Heart right ventricle (tissue), 16 donors: ENCODE data around the gene RNU7-1. TPM values are rescaled to one million over a fixed set of nuclear protein-coding genes. Genes with fewer than 3 reads are reported as not detected.
A peak's percentile ranks its signal among the peaks of the same experiment; 100 is the strongest.

Experiments
- ATAC-seq, 8 donors: fragments of 200-7000 bp; cut with Tn5 transposase; one replicate each; pipeline ENCODE4 v1.9.1; 2020; ENCODE audit warnings: mild to moderate bottlenecking in 8 of 8, moderate library complexity in 8 of 8, moderate number of reproducible peaks in 1 of 8
- DNase-seq, 2 donors: peaks; one replicate each; pipeline ENCODE4 v3.0.0-alpha.2; 2020
- H3K27ac ChIP-seq, 10 donors: fragments of 200-600 bp; sonication (generic) in 2 of 10; one replicate each; pipeline versions ENCODE4 v1.5.0 to v1.8.0; 2020 to 2022; ENCODE audit warnings: mild to moderate bottlenecking in 3 of 10
- H3K27me3 ChIP-seq, 7 donors: fragments of 200-600 bp; one replicate each; pipeline ENCODE4 v1.8.0; 2021 to 2022; ENCODE audit warnings: mild to moderate bottlenecking in 2 of 7
- H3K36me3 ChIP-seq, 9 donors: fragments of 200-600 bp; sonication (generic) in 1 of 9; one replicate each; pipeline versions ENCODE4 v1.5.0 to v1.8.0; 2020 to 2022; ENCODE audit warnings: mild to moderate bottlenecking in 2 of 9
- H3K4me1 ChIP-seq, 9 donors: fragments of 200-600 bp; sonication (generic) in 1 of 9; one replicate each; pipeline versions ENCODE4 v1.5.0 to v1.8.0; 2020 to 2022; ENCODE audit warnings: mild to moderate bottlenecking in 4 of 9
- H3K4me3 ChIP-seq, 10 donors: fragments of 200-600 bp; sonication (generic) in 2 of 10; one replicate each; pipeline versions ENCODE4 v1.5.0 to v1.8.0; 2020 to 2022; ENCODE audit warnings: mild to moderate bottlenecking in 7 of 10, moderate library complexity in 2 of 10
- H3K9me3 ChIP-seq, 11 donors: fragments of 200-600 bp in 10 of 11; sonication (generic) in 2 of 11; one replicate each; pipeline versions ENCODE4 v1.5.0 to v1.8.0; 2013 to 2022; ENCODE audit warnings: mild to moderate bottlenecking in 2 of 11, control low read depth in 1 of 11, moderate library complexity in 1 of 11
- WGBS, 2 donors: extraction: QIAGEN DNeasy Blood & Tissue Kit; methylation state at CpG; one replicate each; pipeline ENCODE4 v1.1.7; 2013; ENCODE audit warnings: inconsistent platforms in 1 of 2; 5-methylcytosine and 5-hydroxymethylcytosine counted together
- intact Hi-C, 10 donors: fragments of 100-400 bp; cut with DNase I; formaldehyde crosslinking; loops; one replicate each; pipeline versions ENCODE4 v1.11.1 to v1.14.2; 2022
- polyA plus RNA-seq, 2 donors: library from polyadenylated mRNA; stranded (reverse); fragments of 200-250 nt; gene quantifications; one replicate each; pipeline ENCODE4 v1.2.3, GENCODE V29; 2013
- total RNA-seq, 10 donors: library from RNA; stranded (reverse); fragmentation: NEBNext Ultra II Directional in 3 of 10; extraction: Animal tissue kit (Norgen Biotek cat#: 25700) in 3 of 10; gene quantifications; one replicate each; pipeline versions ENCODE4 v1.2.1 to v1.2.4, GENCODE V29; 2021 to 2023
- TF ChIP-seq, protein P1 (sequence below), 9 donors: fragments of 200-600 bp; sonication (generic) in 2 of 9; IDR thresholded peaks; one replicate each; pipeline versions ENCODE4 v1.5.0 to v1.8.0; 2021 to 2022; ENCODE audit warnings: antibody characterized with exemption in 9 of 9, mild to moderate bottlenecking in 5 of 9, moderate library complexity in 1 of 9
- donor health status: Arrhythmogenic right ventricular cardiomyopathy.
- donor health status: ischemic (EF 13 %, LVEDD 7.1; RV severe dilation, severe dysfunction).
- donor health status: healthy with polysubstance abuse.
- donor health status: DM: no; HTN: yes; CAD: no.
- donor health status: DM: no; HTN: no; CAD: no.
- donor health status: ischemic (EF 25% LVEDD 6.9; RV normal size, moderate dysfunction).
- donor health status: ischemic (EF 25% LVEDD 5.7; RV mildly dilated, moderate dysfunction).
- donor health status: healthy.
- donor health status: DM: yes; HTN: yes; CAD: no.
- donor health status: Ischemic cardiomyopathy.
- donor health status: ischemic (EF 35%, LVEDD 5.7; RV mildly dilated, moderate dysfunction).
- donor health status: nonischemic (EF 11% LVEDD 7.7; RV severe dilation, severe dysfunction).
- donor health status: DM: yes; HTN: yes; CAD: no.
- donor health status: PGD.
- donor health status: ischemic (EF 29% LVEDD 5.4; RV normal size, mild dysfunction).
- donor health status: nonischemic (EF 23%, LVEDD 6.1; RV moderate dilation, normal function).

Gene RNU7-1
- total and polyA plus RNA-seq, 12 donors, result not detected

DNA sequence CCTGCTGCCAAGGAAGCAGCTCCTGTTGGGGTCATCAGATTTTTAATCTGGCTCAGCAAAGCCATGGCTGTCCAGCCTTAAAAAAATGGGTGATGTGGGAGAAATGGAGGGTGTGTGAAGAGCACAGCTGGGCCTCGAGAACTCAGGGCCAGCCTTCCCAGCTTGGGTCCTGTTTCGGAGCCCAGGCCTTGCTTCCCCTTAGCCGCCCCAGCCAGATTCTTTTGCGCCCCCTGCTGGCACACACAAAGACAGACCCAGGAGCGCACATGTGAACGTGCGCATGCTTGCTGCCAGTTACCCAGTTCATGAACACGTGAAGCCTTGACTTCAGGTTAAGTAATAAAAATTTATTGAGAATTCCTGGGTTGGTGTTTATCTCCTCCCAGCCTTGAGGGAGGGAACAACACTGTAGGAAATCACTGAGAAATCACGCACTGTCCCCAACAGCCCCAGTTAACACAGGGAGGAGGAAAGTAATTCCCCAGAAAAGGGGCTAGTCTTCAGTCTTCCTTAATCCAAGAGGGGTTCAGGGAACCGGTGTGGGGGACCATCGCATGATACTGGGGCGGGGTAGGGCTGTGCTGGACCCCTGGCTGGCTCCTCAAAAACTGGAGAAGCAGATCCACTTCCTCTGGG is 21.5 kb downstream of the RNU7-1 start:
- Histone ChIP-seq H3K27me3 (no peaks in the 10 kb centered on the region), H3K27ac (peak overlapping the region in 9 of 10 donors; percentile 3 to 84 (median 74)), H3K4me1 (peaks cover 25 to 66% (median 55%) of the 10 kb centered on the region in 9 donors), H3K4me3 (no peak overlapping the region), H3K9me3 (no peaks in the 10 kb centered on the region), H3K36me3 (peaks cover 0 to 54% (median 32%) of the 10 kb centered on the region in 9 donors)
- intact Hi-C loops, result loop anchor here in 7 of 10 donors (1.0 to 10.0 kb wide), 6 partner anchors 20 to 127 kb away; partner anchors contain the start of genes C12orf57 (in 4 of the 7), C1R (in 1 of the 7), LPCAT3 (in 1 of the 7) and SPSB2 (in 1 of the 7)
- TF ChIP-seq, protein P1, sequence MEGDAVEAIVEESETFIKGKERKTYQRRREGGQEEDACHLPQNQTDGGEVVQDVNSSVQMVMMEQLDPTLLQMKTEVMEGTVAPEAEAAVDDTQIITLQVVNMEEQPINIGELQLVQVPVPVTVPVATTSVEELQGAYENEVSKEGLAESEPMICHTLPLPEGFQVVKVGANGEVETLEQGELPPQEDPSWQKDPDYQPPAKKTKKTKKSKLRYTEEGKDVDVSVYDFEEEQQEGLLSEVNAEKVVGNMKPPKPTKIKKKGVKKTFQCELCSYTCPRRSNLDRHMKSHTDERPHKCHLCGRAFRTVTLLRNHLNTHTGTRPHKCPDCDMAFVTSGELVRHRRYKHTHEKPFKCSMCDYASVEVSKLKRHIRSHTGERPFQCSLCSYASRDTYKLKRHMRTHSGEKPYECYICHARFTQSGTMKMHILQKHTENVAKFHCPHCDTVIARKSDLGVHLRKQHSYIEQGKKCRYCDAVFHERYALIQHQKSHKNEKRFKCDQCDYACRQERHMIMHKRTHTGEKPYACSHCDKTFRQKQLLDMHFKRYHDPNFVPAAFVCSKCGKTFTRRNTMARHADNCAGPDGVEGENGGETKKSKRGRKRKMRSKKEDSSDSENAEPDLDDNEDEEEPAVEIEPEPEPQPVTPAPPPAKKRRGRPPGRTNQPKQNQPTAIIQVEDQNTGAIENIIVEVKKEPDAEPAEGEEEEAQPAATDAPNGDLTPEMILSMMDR (IDR thresholded peaks at IDR 0.05), result peak; percentile 75 to 97 (median 93)
- DNase-seq (peak; percentile 81 to 90), ATAC-seq (peak; percentile 56 to 83 (median 81))
- 24 to 28% methylated on average over 12 of the region's 12 CpGs for WGBS, 2 donors

DNA sequence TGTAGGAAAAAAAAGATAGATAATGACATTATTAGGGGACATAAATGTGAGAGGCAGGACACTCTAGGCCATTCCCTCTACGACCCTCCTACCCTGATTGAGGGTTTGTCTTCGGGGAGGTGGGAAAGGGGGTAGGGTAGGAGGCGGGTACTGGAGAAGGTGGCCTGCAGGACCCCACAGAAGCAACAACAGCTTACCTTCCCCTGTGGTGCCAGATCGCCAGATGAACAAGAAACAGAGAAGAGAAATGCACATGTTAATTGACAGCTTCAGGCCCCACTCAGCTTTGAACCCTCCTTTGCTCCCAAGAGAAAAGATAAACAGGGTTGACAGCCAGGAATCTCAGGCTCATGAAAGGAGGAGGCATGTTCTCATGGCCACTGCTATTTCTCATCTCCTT is 22.1 kb downstream of the RNU7-1 start:
- Histone ChIP-seq H3K27ac (peak overlapping the region in 3 of 10 donors; percentile 74 to 84 (median 74)), H3K9me3 (no peaks in the 10 kb centered on the region), H3K36me3 (peaks cover 0 to 49% (median 32%) of the 10 kb centered on the region in 9 donors), H3K4me1 (peaks cover 24 to 60% (median 51%) of the 10 kb centered on the region in 9 donors), H3K4me3 (no peak overlapping the region), H3K27me3 (no peaks in the 10 kb centered on the region)
- 76% methylated on average over 4 of the region's 4 CpGs for WGBS, 2 donors
- no peak for ATAC-seq
- TF ChIP-seq, protein P1 (IDR thresholded peaks at IDR 0.05), result no peak
- intact Hi-C loops, result loop anchor here in 7 of 10 donors (1.0 to 10.0 kb wide), 6 partner anchors 21 to 127 kb away; partner anchors contain the start of genes C12orf57 (in 4 of the 7), C1R (in 1 of the 7), LPCAT3 (in 1 of the 7) and SPSB2 (in 1 of the 7)
- no peak for DNase-seq

DNA sequence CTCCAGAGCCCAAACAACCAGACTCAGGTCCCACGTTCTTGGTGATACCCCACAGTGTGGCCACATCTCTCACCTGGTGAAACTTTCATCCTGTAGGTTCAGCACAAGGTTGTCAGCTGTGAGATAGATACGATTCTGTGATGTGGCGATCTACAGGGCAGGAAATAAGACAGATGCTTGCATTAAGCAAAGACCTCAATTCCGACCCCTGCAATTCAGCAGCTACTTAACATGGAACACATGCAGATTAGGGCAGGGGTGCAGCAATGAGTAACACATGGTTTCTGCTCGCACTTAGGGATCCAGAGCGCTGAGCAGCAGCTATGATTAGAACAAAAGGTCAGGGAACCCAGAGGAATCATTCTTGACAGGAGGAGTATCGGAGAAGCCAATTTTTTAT is 22.7 kb downstream of the RNU7-1 start:
- no peak for DNase-seq
- Histone ChIP-seq H3K4me1 (peaks cover 18 to 57% (median 47%) of the 10 kb centered on the region in 9 donors), H3K9me3 (no peaks in the 10 kb centered on the region), H3K27me3 (no peaks in the 10 kb centered on the region), H3K27ac (no peak overlapping the region), H3K4me3 (no peak overlapping the region), H3K36me3 (peaks cover 0 to 48% (median 32%) of the 10 kb centered on the region in 9 donors)
- TF ChIP-seq, protein P1 (IDR thresholded peaks at IDR 0.05), result no peak
- ATAC-seq, result no peak
- WGBS, 2 donors, result 74 to 85% methylated on average over 7 of the region's 7 CpGs
- intact Hi-C loops, result loop anchor here in 3 of 10 donors (5.0 to 10.0 kb wide), 3 partner anchors 48 to 126 kb away; partner anchors contain the start of genes C1R (in 1 of the 3), LPCAT3 (in 1 of the 3) and SPSB2 (in 1 of the 3)

DNA sequence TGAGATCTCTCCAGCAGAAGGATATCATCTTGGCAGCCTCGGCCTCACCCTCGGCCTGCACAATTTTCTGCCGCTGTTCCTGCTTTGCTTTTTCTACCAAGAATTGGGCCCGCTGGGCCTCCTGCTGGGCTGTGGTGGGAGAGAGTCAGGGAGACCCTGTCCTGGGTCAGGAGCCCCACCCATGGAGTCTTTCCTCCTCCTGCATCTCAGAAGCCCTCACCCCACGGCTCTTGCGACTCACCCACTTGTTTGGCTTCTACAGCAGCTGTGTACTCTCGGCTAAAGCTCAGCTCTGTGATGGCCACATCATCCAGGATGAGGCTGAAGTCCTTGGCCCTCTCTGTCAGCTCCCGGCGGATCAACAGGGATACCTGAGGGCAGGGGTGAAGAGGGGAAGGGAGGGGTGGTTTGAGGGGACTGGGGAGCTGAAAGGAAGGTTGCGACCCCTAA is 24.1 kb downstream of the RNU7-1 start:
- Histone ChIP-seq H3K4me1 (peaks cover 11 to 52% (median 40%) of the 10 kb centered on the region in 9 donors), H3K27ac (no peak overlapping the region), H3K9me3 (no peaks in the 10 kb centered on the region), H3K27me3 (no peaks in the 10 kb centered on the region), H3K4me3 (no peak overlapping the region), H3K36me3 (peaks cover 0 to 54% (median 32%) of the 10 kb centered on the region in 9 donors)
- ATAC-seq (no peak), DNase-seq (no peak)
- TF ChIP-seq, protein P1 (IDR thresholded peaks at IDR 0.05), result no peak
- intact Hi-C loops, result loop anchor here in 3 of 10 donors (5.0 to 10.0 kb wide), 3 partner anchors 47 to 125 kb away; partner anchors contain the start of genes C1R (in 1 of the 3), LPCAT3 (in 1 of the 3) and SPSB2 (in 1 of the 3)
- WGBS, 2 donors, result 89 to 90% methylated on average over 10 of the region's 10 CpGs
